Smooth muscle cell (in vitro differentiated cells): ENCODE results near the gene PREX1. TPM values are rescaled to one million over a fixed set of nuclear protein-coding genes. Genes with fewer than 3 reads are reported as not detected.

Experiments used
- DNase-seq: peaks from one replicate; lab custom pipeline; 2025; ENCODE audit not compliant: unreplicated experiment; lab: John Stamatoyannopoulos, UW
- H2AFZ ChIP-seq: fragments of 200-600 bp; sonication (generic); 2 replicates; pipeline ENCODE4 v1.6.0; 2016; ENCODE audit warnings: antibody characterized with exemption, low read depth, mild to moderate bottlenecking
- H3F3A ChIP-seq: fragments of 200-600 bp; sonication (generic); 2 replicates; pipeline ENCODE4 v1.6.0; 2017; ENCODE audit warnings: antibody characterized with exemption, low read depth
- H3K27ac ChIP-seq: fragments of 200-600 bp; sonication (generic); 2 replicates; pipeline ENCODE4 v1.5.1; 2016; ENCODE audit warnings: low read depth, mild to moderate bottlenecking
- H3K27me3 ChIP-seq: fragments of 200-600 bp; sonication (generic); 2 replicates; pipeline ENCODE4 v1.6.1; 2016; ENCODE audit warnings: low read depth, mild to moderate bottlenecking
- H3K36me3 ChIP-seq: fragments of 200-600 bp; sonication (generic); 2 replicates; pipeline ENCODE4 v1.5.1; 2016; ENCODE audit warnings: low read depth
- H3K4me1 ChIP-seq: fragments of 200-600 bp; sonication (generic); 2 replicates; pipeline ENCODE4 v1.5.1; 2016; ENCODE audit warnings: low read depth
- H3K4me2 ChIP-seq: fragments of 200-600 bp; sonication (generic); 2 replicates; pipeline ENCODE4 v1.6.0; 2016; ENCODE audit warnings: mild to moderate bottlenecking
- H3K4me3 ChIP-seq: fragments of 200-600 bp; sonication (generic); 2 replicates; pipeline ENCODE4 v1.5.1; 2016; ENCODE audit warnings: mild to moderate bottlenecking
- H3K79me2 ChIP-seq: fragments of 200-600 bp; sonication (generic); 2 replicates; pipeline ENCODE4 v1.6.0; 2016; ENCODE audit warnings: low read depth, mild to moderate bottlenecking
- H3K9ac ChIP-seq: fragments of 200-600 bp; sonication (generic); 2 replicates; pipeline ENCODE4 v1.6.0; 2016; ENCODE audit warnings: low read depth
- H3K9me3 ChIP-seq: fragments of 200-600 bp; sonication (generic); replicated peaks from 2 replicates; pipeline ENCODE4 v1.5.1; 2016; ENCODE audit warnings: low read depth
- H4K20me1 ChIP-seq: fragments of 200-600 bp; sonication (generic); 2 replicates; pipeline ENCODE4 v1.6.0; 2016; ENCODE audit warnings: low read depth
- CTCF ChIP-seq: fragments of 200-600 bp; sonication (generic); IDR thresholded peaks from 2 replicates; pipeline ENCODE4 v1.5.1; 2017; ENCODE audit warnings: borderline replicate concordance, mild to moderate bottlenecking, antibody characterized with exemption; ENCODE audit not compliant: insufficient read depth, poor library complexity, severe bottlenecking
- WGBS: methylation state at CpG from one replicate; pipeline ENCODE4 v1.1.7; 2016; ENCODE audit warnings: low lambda C conversion rate; 5-methylcytosine and 5-hydroxymethylcytosine counted together
- polyA plus RNA-seq: library from polyadenylated mRNA; unstranded; fragments of >200 nt; fragmentation: Nextera tagmentation; extraction: Ambion mirVana; gene quantifications from 2 replicates; pipeline ENCODE4 v1.2.1, GENCODE V29; 2016
- total RNA-seq: library from RNA; depleted of rRNA; stranded (reverse); fragments of >200 nt; gene quantifications from 2 replicates; pipeline ENCODE4 v1.2.3, GENCODE V29; 2014

Gene PREX1
- total and polyA plus RNA-seq, 2 experiments from 2014 or later: 0.04 to 0.30 TPM

GRCh38 chr20:48647858-48648257 is 179.9 kb downstream of the PREX1 start:
- DNase-seq: no peak
- no peak overlapping the region for H3K4me3 ChIP-seq
- H3K27me3 ChIP-seq: no peaks in the 10 kb centered on the region
- H2AFZ ChIP-seq: no peak overlapping the region
- no peak for TF ChIP-seq CTCF
- no peaks in the 10 kb centered on the region for H3F3A ChIP-seq
- H3K4me1 ChIP-seq: no peaks in the 10 kb centered on the region
- no peak overlapping the region for H3K9ac ChIP-seq
- 84% methylated on average over 5 of the region's 5 CpGs for WGBS
- H3K4me2 ChIP-seq: no peak overlapping the region
- H3K9me3 ChIP-seq: no peaks in the 10 kb centered on the region
- no peaks in the 10 kb centered on the region for H4K20me1 ChIP-seq
- no peaks in the 10 kb centered on the region for H3K79me2 ChIP-seq
- H3K36me3 ChIP-seq: no peaks in the 10 kb centered on the region
- no peak overlapping the region for H3K27ac ChIP-seq

GRCh38 chr20:48645666-48646065 is 182.1 kb downstream of the PREX1 start:
- no peak overlapping the region for H2AFZ ChIP-seq
- H3K9me3 ChIP-seq: no peaks in the 10 kb centered on the region
- no peak overlapping the region for H3K27ac ChIP-seq
- DNase-seq: no peak
- no peak overlapping the region for H3K9ac ChIP-seq
- H3K36me3 ChIP-seq: no peaks in the 10 kb centered on the region
- WGBS: 95% methylated on average over 13 of the region's 13 CpGs
- H3K4me1 ChIP-seq: no peaks in the 10 kb centered on the region
- H3K4me3 ChIP-seq: no peak overlapping the region
- H3F3A ChIP-seq: no peaks in the 10 kb centered on the region
- H3K4me2 ChIP-seq: no peak overlapping the region
- no peak for TF ChIP-seq CTCF
- H3K27me3 ChIP-seq: no peaks in the 10 kb centered on the region
- no peaks in the 10 kb centered on the region for H3K79me2 ChIP-seq
- no peaks in the 10 kb centered on the region for H4K20me1 ChIP-seq

- Histone ChIP-seq H3K9ac (no peak overlapping the region), H3K36me3 (no peaks in the 10 kb centered on the region), H3K79me2 (no peaks in the 10 kb centered on the region), H3F3A (no peaks in the 10 kb centered on the region), H3K27ac (no peak overlapping the region), H4K20me1 (no peaks in the 10 kb centered on the region), H2AFZ (no peak overlapping the region), H3K4me1 (no peaks in the 10 kb centered on the region), H3K27me3 (no peaks in the 10 kb centered on the region), H3K4me2 (no peak overlapping the region), H3K9me3 (no peaks in the 10 kb centered on the region), H3K4me3 (no peak overlapping the region)
- TF ChIP-seq CTCF: no peak
- 89% methylated on average over 15 of the region's 15 CpGs for WGBS
- DNase-seq: no peak
These were observed 183.4 kb downstream of the PREX1 start for GRCh38 chr20:48644286-48644828.
